HepG2 (cell line): Measurements from ENCODE around the gene NRG2.

Experiments
- CTCF ChIP-seq: sonication (generic); formaldehyde crosslinking; IDR thresholded peaks from 2 replicates; pipeline ENCODE4 v1.5.0; 2020; ENCODE audit warnings: mild to moderate bottlenecking, missing genetic modification reagents, moderate library complexity
- EZH2 ChIP-seq: conservative IDR thresholded peaks from 2 replicates; pipeline ENCODE4 v1.6.1; 2012; ENCODE audit warnings: mild to moderate bottlenecking, low read depth, low read length, moderate library complexity
- JUN ChIP-seq: sonication (generic); formaldehyde crosslinking; IDR thresholded peaks from 2 replicates; pipeline ENCODE4 v1.4.0; 2020; ENCODE audit warnings: mild to moderate bottlenecking, missing genetic modification reagents
- POLR2A ChIP-seq, 2 experiments: IDR thresholded peaks; 2 replicates each; pipeline ENCODE4 v1.6.1; 2011; ENCODE audit warnings: low read depth in 2 of 2, low read length in 2 of 2, mild to moderate bottlenecking in 1 of 2, moderate library complexity in 1 of 2; ENCODE audit not compliant: insufficient read depth in 1 of 2
- REST ChIP-seq, 2 experiments: IDR thresholded peaks; 2 replicates each; pipeline ENCODE4 v1.6.1; 2011 to 2012; ENCODE audit warnings: low read length in 2 of 2, borderline replicate concordance in 1 of 2, low read depth in 1 of 2, mild to moderate bottlenecking in 1 of 2, moderate library complexity in 1 of 2
- RXRA ChIP-seq: sonication (generic); formaldehyde crosslinking; IDR thresholded peaks from 2 replicates; pipeline ENCODE4 v1.5.1; 2020; ENCODE audit warnings: missing genetic modification reagents
- SRSF4 ChIP-seq: fragments of 200-400 bp; formaldehyde crosslinking; IDR thresholded peaks from one replicate; pipeline ENCODE4 v1.6.1; 2018; ENCODE audit warnings: mild to moderate bottlenecking, low read depth, low read length, moderate library complexity; ENCODE audit not compliant: poor library complexity, severe bottlenecking
- TBP ChIP-seq: sonication (generic); formaldehyde crosslinking; IDR thresholded peaks from 2 replicates; pipeline ENCODE4 v1.5.0; 2020; ENCODE audit warnings: missing genetic modification reagents
- ZNF274 ChIP-seq: sonication (generic); formaldehyde crosslinking; IDR thresholded peaks from 2 replicates; pipeline ENCODE4 v1.5.1; 2020; ENCODE audit warnings: mild to moderate bottlenecking, missing genetic modification reagents
- ZNF354B ChIP-seq: sonication (generic); formaldehyde crosslinking; IDR thresholded peaks from 2 replicates; pipeline ENCODE4 v1.8.0; 2022; ENCODE audit warnings: mild to moderate bottlenecking, missing genetic modification reagents
- TF ChIP-seq, protein P1 (sequence below): sonication (generic); formaldehyde crosslinking; IDR thresholded peaks from 2 replicates; pipeline ENCODE4 v1.4.0; 2020; ENCODE audit warnings: missing genetic modification reagents

DNA sequence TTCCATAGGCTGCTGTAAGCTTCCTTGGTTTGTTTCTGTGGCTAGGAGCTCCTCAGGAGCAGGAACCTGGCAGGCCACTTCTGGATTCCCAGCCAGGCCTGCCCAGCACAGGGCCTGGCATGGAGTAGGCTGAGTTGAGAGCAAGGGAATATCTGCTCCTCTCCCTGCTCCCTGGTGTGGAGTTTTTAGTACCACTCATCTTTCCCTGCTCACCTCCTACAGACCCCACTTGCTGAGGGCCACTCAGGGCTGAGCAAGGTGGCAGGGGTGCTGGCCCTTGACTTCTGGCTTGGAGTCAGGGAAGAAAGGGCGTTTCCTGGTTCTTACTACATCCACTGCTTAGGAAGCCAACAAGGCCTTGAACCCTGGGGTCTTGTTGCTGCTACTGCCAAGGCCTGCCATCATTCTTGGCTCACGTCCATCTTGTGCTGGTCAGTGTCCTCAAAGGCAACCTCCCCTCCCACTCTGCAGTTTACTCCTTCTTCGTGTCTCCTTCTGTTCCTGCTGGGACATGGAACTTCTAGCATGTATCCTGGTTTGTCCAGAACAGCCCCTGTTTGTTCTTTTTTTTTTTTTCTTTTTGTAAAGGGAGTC lies 192.6 kb downstream of the NRG2 start:
- TF ChIP-seq ZNF354B (CRISPR knock-in tag) (no peak), POLR2A (IDR thresholded peaks at IDR 0.05; ENCODE audit: insufficient read depth in 1 of 2, low read depth in 2 of 2, low read length in 2 of 2) (no peak), SRSF4 (no peak), RXRA (CRISPR knock-in tag) (no peak), CTCF (CRISPR knock-in tag) (no peak), ZNF274 (CRISPR knock-in tag) (no peak), EZH2 (no peak), JUN (CRISPR knock-in tag) (no peak), REST (IDR thresholded peaks at IDR 0.05; ENCODE audit: borderline replicate concordance in 1 of 2, low read depth in 1 of 2, low read length in 2 of 2) (no peak), TBP (CRISPR knock-in tag) (no peak)
- TF ChIP-seq, protein P1, sequence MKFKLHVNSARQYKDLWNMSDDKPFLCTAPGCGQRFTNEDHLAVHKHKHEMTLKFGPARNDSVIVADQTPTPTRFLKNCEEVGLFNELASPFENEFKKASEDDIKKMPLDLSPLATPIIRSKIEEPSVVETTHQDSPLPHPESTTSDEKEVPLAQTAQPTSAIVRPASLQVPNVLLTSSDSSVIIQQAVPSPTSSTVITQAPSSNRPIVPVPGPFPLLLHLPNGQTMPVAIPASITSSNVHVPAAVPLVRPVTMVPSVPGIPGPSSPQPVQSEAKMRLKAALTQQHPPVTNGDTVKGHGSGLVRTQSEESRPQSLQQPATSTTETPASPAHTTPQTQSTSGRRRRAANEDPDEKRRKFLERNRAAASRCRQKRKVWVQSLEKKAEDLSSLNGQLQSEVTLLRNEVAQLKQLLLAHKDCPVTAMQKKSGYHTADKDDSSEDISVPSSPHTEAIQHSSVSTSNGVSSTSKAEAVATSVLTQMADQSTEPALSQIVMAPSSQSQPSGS (CRISPR knock-in tag) = no peak
